Heart right ventricle (tissue), 16 donors: Measurements from ENCODE around the gene HSPA12B. TPM values are rescaled to one million over a fixed set of nuclear protein-coding genes. Genes with fewer than 3 reads are reported as not detected.

Experiments
- ATAC-seq, 8 donors: fragments of 200-7000 bp; cut with Tn5 transposase; one replicate each; pipeline ENCODE4 v1.9.1; 2020; ENCODE audit warnings: mild to moderate bottlenecking in 8 of 8, moderate library complexity in 8 of 8, moderate number of reproducible peaks in 1 of 8
- DNase-seq, 2 donors: peaks; one replicate each; pipeline ENCODE4 v3.0.0-alpha.2; 2020
- H3K27ac ChIP-seq, 10 donors: fragments of 200-600 bp; sonication (generic) in 2 of 10; one replicate each; pipeline versions ENCODE4 v1.5.0 to v1.8.0; 2020 to 2022; ENCODE audit warnings: mild to moderate bottlenecking in 3 of 10
- H3K27me3 ChIP-seq, 7 donors: fragments of 200-600 bp; one replicate each; pipeline ENCODE4 v1.8.0; 2021 to 2022; ENCODE audit warnings: mild to moderate bottlenecking in 2 of 7
- H3K36me3 ChIP-seq, 9 donors: fragments of 200-600 bp; sonication (generic) in 1 of 9; one replicate each; pipeline versions ENCODE4 v1.5.0 to v1.8.0; 2020 to 2022; ENCODE audit warnings: mild to moderate bottlenecking in 2 of 9
- H3K4me1 ChIP-seq, 9 donors: fragments of 200-600 bp; sonication (generic) in 1 of 9; one replicate each; pipeline versions ENCODE4 v1.5.0 to v1.8.0; 2020 to 2022; ENCODE audit warnings: mild to moderate bottlenecking in 4 of 9
- H3K4me3 ChIP-seq, 10 donors: fragments of 200-600 bp; sonication (generic) in 2 of 10; one replicate each; pipeline versions ENCODE4 v1.5.0 to v1.8.0; 2020 to 2022; ENCODE audit warnings: mild to moderate bottlenecking in 7 of 10, moderate library complexity in 2 of 10
- H3K9me3 ChIP-seq, 11 donors: fragments of 200-600 bp in 10 of 11; sonication (generic) in 2 of 11; one replicate each; pipeline versions ENCODE4 v1.5.0 to v1.8.0; 2013 to 2022; ENCODE audit warnings: mild to moderate bottlenecking in 2 of 11, control low read depth in 1 of 11, moderate library complexity in 1 of 11
- CTCF ChIP-seq, 9 donors: fragments of 200-600 bp; sonication (generic) in 2 of 9; IDR thresholded peaks; one replicate each; pipeline versions ENCODE4 v1.5.0 to v1.8.0; 2021 to 2022; ENCODE audit warnings: antibody characterized with exemption in 9 of 9, mild to moderate bottlenecking in 5 of 9, moderate library complexity in 1 of 9
- WGBS, 2 donors: extraction: QIAGEN DNeasy Blood & Tissue Kit; methylation state at CpG; one replicate each; pipeline ENCODE4 v1.1.7; 2013; ENCODE audit warnings: inconsistent platforms in 1 of 2; 5-methylcytosine and 5-hydroxymethylcytosine counted together
- intact Hi-C, 10 donors: fragments of 100-400 bp; cut with DNase I; formaldehyde crosslinking; loops; one replicate each; pipeline versions ENCODE4 v1.11.1 to v1.14.2; 2022
- polyA plus RNA-seq, 2 donors: library from polyadenylated mRNA; stranded (reverse); fragments of 200-250 nt; gene quantifications; one replicate each; pipeline ENCODE4 v1.2.3, GENCODE V29; 2013
- total RNA-seq, 10 donors: library from RNA; stranded (reverse); fragmentation: NEBNext Ultra II Directional in 3 of 10; extraction: Animal tissue kit (Norgen Biotek cat#: 25700) in 3 of 10; gene quantifications; one replicate each; pipeline versions ENCODE4 v1.2.1 to v1.2.4, GENCODE V29; 2021 to 2023
- donor health status: Arrhythmogenic right ventricular cardiomyopathy.
- donor health status: ischemic (EF 13 %, LVEDD 7.1; RV severe dilation, severe dysfunction).
- donor health status: healthy with polysubstance abuse.
- donor health status: DM: no; HTN: yes; CAD: no.
- donor health status: DM: no; HTN: no; CAD: no.
- donor health status: ischemic (EF 25% LVEDD 6.9; RV normal size, moderate dysfunction).
- donor health status: ischemic (EF 25% LVEDD 5.7; RV mildly dilated, moderate dysfunction).
- donor health status: healthy.
- donor health status: DM: yes; HTN: yes; CAD: no.
- donor health status: Ischemic cardiomyopathy.
- donor health status: ischemic (EF 35%, LVEDD 5.7; RV mildly dilated, moderate dysfunction).
- donor health status: nonischemic (EF 11% LVEDD 7.7; RV severe dilation, severe dysfunction).
- donor health status: DM: yes; HTN: yes; CAD: no.
- donor health status: PGD.
- donor health status: ischemic (EF 29% LVEDD 5.4; RV normal size, mild dysfunction).
- donor health status: nonischemic (EF 23%, LVEDD 6.1; RV moderate dilation, normal function).

Gene HSPA12B
- total and polyA plus RNA-seq, 12 donors, result 8.4 to 26.5 (median 13.0) TPM

- peak; percentile 28 to 69 (median 59) for TF ChIP-seq CTCF (IDR thresholded peaks at IDR 0.05)
- peak overlapping the region; percentile 53 to 83 (median 65) for H3K4me3 ChIP-seq
- peaks cover 7 to 53% (median 38%) of the 10 kb centered on the region in 9 donors for H3K4me1 ChIP-seq
- H3K36me3 ChIP-seq, result no peaks in the 10 kb centered on the region
- WGBS, 2 donors, result 1 to 2% methylated on average over 51 of the region's 51 CpGs
- no peaks in the 10 kb centered on the region for H3K9me3 ChIP-seq
- no peaks in the 10 kb centered on the region for H3K27me3 ChIP-seq
- peak; percentile 43 to 74 (median 61) for ATAC-seq
- DNase-seq, result peak; percentile 68 to 72
- intact Hi-C loops, result loop anchor here in 6 of 10 donors (5.0 kb wide), 3 partner anchors 46 to 91 kb away; no protein-coding TSS in a partner anchor
- H3K27ac ChIP-seq, result peak overlapping the region; percentile 48 to 95 (median 85)
These were observed 36.1 kb downstream of the HSPA12B start for GRCh38 chr20:3768342-3769130.

GRCh38 chr20:3771552-3772058 is 39.1 kb downstream of the HSPA12B start:
- H3K4me1 ChIP-seq, result peaks cover 7 to 22% (median 18%) of the 10 kb centered on the region in 9 donors
- WGBS, 2 donors, result 82 to 91% methylated on average over 7 of the region's 7 CpGs
- H3K36me3 ChIP-seq, result no peaks in the 10 kb centered on the region
- DNase-seq (no peak), ATAC-seq (no peak)
- peaks cover 0 to 4% (median 0%) of the 10 kb centered on the region in 11 donors for H3K9me3 ChIP-seq
- H3K27me3 ChIP-seq, result no peaks in the 10 kb centered on the region
- H3K4me3 ChIP-seq, result no peak overlapping the region
- TF ChIP-seq CTCF (IDR thresholded peaks at IDR 0.05), result no peak
- no peak overlapping the region for H3K27ac ChIP-seq
- intact Hi-C loops, result loop anchor here in 1 of 10 donors (10.0 kb wide), 1 partner anchor 97 kb away; no protein-coding TSS in a partner anchor

GRCh38 chr20:3775457-3776108 is 43.1 kb downstream of the HSPA12B start:
- Histone ChIP-seq H3K9me3 (peaks cover 0 to 4% (median 0%) of the 10 kb centered on the region in 11 donors), H3K27ac (no peak overlapping the region), H3K4me1 (peaks cover 9 to 21% (median 13%) of the 10 kb centered on the region in 9 donors), H3K36me3 (no peaks in the 10 kb centered on the region), H3K27me3 (peaks cover 0 to 17% (median 0%) of the 10 kb centered on the region in 7 donors), H3K4me3 (no peak overlapping the region)
- intact Hi-C loops, result loop anchor here in 1 of 10 donors (10.0 kb wide), 1 partner anchor 101 kb away; no protein-coding TSS in a partner anchor
- 89 to 93% methylated on average over 4 of the region's 4 CpGs for WGBS, 2 donors
- ATAC-seq, result no peak
- DNase-seq, result no peak
- no peak for TF ChIP-seq CTCF (IDR thresholded peaks at IDR 0.05)

GRCh38 chr20:3777381-3777715 is 44.9 kb downstream of the HSPA12B start:
- no peak for TF ChIP-seq CTCF (IDR thresholded peaks at IDR 0.05)
- intact Hi-C loops, result loop anchor here in 1 of 10 donors (10.0 kb wide), 1 partner anchor 103 kb away; no protein-coding TSS in a partner anchor
- H3K36me3 ChIP-seq, result peaks cover 0 to 3% (median 0%) of the 10 kb centered on the region in 9 donors
- 10 to 13% methylated on average over 16 of the region's 16 CpGs for WGBS, 2 donors
- DNase-seq (no peak), ATAC-seq (peak in 3 of 8 donors; percentile 3 to 6 (median 5))
- H3K27ac ChIP-seq, result peak overlapping the region in 2 of 10 donors; percentile 14 to 32
- H3K27me3 ChIP-seq, result peaks cover 0 to 17% (median 0%) of the 10 kb centered on the region in 7 donors
- peaks cover 16 to 32% (median 19%) of the 10 kb centered on the region in 9 donors for H3K4me1 ChIP-seq
- peak overlapping the region; percentile 30 to 63 (median 58) for H3K4me3 ChIP-seq
- peaks cover 0 to 4% (median 0%) of the 10 kb centered on the region in 11 donors for H3K9me3 ChIP-seq
